HG03558 (cell line): Measurements from ENCODE around the gene CBFA2T3.

Source experiments
- ATAC-seq: cut with Tn5 transposase; IDR thresholded peaks from one replicate; pipeline ENCODE4 v1.9.1; 2021; ENCODE audit warnings: moderate number of reproducible peaks; ENCODE audit not compliant: unreplicated experiment; ENCODE audit errors: extremely low read depth

Gene CBFA2T3

DNA sequence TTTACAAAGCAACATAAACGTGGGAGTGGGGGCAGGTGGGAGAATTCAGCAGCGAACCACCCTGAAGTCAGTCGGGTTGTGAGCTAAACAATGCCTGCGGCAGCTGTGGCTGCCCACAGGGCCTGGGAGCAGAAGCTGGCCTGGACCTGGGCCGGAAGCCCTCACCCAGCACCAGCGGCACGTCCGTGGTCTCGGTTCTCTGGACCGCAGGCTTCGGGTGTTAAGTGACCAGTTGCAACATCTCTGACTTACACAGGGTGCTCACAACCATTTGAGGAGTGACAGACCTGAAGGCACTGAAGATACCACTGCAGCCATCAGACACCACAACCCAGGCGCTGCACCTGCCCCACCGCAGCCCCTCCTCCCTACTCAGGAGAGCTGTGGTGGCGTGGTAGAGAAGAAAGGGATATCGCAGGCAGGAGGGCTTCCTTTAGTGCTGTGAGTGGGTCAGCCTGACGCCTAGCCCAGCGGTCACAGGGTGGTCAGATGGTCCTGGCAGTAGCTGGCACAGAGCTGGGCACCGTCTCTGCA is 33.8 kb downstream of the CBFA2T3 start:
- ATAC-seq, result no peak

DNA sequence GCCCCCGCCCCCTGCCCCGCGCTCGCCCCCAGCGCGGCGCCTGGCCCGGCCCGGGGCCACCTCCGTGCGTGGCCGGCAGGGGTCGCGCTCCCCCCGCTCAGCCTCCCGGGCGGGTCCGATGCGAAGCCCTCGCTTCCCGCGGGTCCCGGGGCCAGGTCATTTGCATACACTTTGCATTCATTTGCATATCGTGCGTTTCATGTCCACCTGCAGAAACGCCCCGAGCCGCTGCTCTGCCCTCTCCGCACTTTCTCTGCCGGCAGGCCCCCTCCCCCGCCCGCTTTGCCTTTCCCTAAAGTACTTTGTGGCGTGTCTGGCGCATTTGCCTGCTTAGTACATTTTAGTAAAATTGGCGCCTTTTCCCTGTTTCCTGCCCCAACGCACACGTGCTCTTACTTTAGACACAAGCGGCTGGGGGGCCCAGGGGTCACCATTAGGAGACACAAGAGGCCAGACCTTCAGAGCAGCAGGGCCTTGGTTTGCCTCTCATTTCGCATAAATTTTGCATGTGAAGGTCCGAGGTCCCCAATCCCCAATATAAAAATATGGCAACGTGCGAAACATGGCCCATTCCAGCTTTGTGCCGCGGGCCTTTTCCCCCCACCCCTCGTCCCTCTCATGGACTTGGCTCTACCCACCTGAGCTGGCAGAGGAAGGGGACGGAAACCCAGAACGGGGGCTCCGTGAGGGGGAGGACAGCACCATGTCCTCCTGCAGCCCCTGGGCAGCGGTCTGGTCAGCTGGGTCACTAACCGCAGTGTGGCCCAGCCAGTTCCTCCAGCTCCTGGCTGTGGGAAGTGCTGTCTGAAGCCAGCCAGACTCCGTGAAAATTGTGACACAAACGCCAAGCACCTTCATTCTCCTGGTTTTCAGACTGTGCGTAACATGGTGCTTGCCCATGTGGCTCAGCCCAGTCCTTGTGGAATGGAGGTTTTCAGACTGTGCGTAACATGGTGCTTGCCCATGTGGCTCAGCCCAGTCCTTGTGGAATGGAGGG is 34.8 kb downstream of the CBFA2T3 start:
- no peak for ATAC-seq

- no peak for ATAC-seq
These were observed 35.9 kb downstream of the CBFA2T3 start for GRCh38 chr16:88940862-88941817.

- ATAC-seq, result no peak
These were observed 36.8 kb downstream of the CBFA2T3 start for GRCh38 chr16:88939972-88940861.

DNA sequence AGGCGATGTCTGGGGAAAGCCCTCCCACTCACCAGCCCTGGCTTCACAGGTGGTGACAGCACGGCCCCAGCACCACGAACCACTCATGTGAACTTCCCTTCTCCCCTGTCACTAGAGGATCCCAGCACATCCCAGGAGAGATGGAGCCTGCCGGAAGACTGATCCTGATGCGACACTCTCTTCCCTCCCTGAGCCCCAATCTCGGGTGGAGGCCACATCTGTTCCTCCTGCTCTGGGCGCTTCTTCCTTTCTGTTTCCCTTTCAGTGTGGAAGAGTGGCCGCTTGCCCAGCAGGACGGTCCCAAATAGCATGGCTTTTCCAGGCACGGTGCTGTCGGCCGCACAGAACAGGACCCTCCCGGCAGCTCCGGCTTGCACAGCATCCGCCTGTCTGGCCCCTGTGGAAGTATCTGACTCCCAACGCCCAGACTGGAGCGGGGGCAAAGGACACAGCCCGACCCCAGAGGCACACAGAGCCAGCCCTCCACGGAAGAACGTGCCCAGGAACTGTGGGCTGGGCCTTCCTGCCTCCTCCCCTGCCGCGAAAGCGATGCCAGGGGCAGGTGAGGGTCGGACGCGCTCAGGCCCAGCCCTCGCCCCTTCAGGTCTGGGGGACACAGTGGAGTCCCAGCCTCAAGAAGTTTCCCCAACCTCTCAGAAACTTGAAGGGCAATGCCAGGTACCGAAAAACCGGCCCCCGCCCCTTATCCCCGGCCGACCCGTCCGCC is 37.6 kb downstream of the CBFA2T3 start:
- no peak for ATAC-seq

DNA sequence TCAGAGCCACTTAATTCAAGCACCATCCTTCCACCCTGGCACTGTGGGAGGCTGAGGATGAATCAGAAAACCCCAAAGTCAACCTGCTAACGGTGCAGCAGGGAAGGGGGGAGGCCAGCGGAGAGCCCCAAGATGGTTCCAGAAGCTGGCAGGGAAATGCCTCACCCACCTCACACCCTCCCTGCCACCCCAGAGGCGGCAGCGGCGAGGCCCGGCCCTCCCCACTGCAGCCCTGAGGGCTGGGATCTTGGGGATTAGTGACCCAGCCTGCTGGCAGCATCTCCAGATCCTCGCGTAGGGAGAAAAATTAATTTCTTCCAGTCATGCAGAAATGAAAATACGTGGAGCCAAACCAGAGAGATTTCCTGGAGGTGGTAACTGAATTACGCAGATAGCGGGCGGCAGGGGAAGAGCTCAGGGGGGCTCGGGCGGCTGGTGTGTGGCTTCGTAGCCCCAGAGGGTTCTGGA is 38.2 kb downstream of the CBFA2T3 start:
- no peak for ATAC-seq

- ATAC-seq, result no peak
These were observed 38.8 kb downstream of the CBFA2T3 start for GRCh38 chr16:88938119-88938776.

DNA sequence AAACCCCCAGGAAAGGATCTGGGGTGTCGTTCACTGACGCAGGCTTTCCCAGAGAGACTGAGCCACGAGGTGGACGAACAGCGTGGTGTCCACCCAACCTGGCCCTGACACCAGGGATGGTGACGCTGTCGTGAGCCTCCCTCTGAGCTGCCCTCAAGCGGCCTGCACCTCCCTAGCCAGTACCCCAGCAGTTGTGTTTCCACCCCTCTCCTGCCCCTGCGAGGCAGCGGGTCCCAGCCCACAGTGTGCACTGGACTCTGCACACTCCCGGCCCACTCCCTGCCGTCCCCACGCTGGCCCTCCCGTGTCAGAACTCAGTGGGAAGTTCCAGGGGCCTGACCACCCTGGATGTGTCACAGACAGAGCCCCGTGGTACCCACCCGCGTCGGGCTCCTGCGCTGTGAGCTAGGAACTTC is 39.8 kb downstream of the CBFA2T3 start:
- no peak for ATAC-seq

GRCh38 chr16:88936556-88937205 is 40.3 kb downstream of the CBFA2T3 start:
- no peak for ATAC-seq

DNA sequence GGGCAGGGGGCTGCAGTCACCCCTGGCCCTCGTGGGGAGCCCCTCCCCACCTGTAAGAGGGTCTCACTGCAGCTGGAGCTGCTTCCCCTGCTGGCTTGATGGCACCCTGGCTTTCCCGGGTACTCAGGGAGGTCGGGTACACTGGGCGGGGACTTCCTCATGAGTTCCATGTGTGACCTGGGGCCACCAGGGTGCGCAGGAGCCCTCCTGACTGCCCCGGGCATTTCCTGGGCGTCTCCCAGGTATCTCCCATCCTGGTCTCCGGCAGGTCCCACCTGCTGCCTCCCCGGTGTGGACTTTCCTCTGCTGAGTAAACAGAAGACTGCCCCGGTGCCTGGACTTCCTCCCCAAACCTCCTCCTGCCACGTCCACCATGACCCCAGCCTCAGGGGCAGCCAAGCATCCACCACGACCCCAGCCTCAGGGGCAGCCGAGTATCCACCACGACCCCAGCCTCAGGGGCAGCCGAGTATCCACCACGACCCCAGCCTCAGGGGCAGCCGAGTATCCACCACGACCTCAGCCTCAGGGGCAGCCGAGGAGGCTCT is 40.9 kb downstream of the CBFA2T3 start:
- ATAC-seq, result no peak

- ATAC-seq, result no peak
These were observed 42.8 kb downstream of the CBFA2T3 start for GRCh38 chr16:88934066-88934667.

GRCh38 chr16:88932929-88933328 is 44.1 kb downstream of the CBFA2T3 start:
- no peak for ATAC-seq

- no peak for ATAC-seq
These were observed 45.1 kb downstream of the CBFA2T3 start for GRCh38 chr16:88931936-88932335.

DNA sequence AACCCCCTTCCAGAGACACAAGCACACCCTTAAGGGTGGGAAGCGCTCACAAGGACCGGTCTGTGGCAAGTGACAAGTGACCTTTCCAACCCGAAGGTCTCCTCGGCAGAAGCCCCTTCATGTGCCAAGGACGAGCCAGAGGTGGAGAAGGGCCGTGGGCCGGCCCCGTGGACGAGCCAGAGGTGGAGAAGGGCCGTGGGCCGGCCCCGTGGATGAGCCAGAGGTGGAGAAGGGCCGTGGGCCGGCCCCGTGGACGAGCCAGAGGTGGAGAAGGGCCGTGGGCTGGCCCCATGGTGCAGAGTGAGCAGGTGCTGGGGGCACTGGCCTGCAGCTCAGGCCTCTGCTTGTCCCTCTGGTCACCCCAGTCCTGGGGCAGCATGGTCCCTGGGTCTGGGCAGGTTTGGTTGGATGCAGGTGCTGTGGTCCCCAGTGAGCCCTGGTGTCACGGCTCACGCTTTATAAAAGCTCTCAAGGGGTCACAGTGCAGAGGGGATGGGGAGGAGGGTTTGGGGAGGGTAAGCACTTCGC is 45.6 kb downstream of the CBFA2T3 start:
- no peak for ATAC-seq

- ATAC-seq, result no peak
These were observed 46.3 kb downstream of the CBFA2T3 start for GRCh38 chr16:88930716-88931115.

- no peak for ATAC-seq
These were observed 47.9 kb downstream of the CBFA2T3 start for GRCh38 chr16:88929091-88929445.
